Measurements from ENCODE around the gene CKAP2L. TPM values are rescaled to one million over a fixed set of nuclear protein-coding genes. Genes with fewer than 3 reads are reported as not detected.

Gene CKAP2L
- total RNA-seq, 1 donor from 2014 or later, result 2.5 TPM

DNA sequence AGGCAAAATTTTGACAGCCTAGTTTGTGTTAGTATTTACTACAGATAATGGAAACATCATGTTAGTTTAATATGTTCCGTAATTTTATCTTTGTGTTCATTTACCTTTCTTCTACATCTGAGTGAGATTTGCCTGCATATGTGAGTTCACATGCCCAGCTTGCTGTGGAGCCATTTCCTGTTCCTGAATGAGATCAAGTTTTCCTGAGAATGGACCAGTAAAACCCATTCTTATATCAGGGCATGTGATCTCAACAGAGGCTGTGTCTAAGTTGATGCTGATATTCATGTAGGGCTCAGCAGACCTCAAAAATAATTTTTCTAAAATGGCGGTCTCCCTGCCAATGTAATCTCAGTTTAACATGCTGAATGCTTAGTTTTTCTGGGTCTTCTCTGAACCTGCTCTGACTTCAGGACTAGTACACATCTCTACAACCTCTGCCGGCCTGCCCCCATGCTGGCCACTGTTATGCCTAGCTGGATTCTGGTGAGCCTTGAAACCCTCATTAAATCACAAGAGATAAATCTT is 18.8 kb upstream of the CKAP2L start:
- no peaks in the 10 kb centered on the region for H3K36me3 ChIP-seq (ENCODE audit: control insufficient read depth, insufficient read depth, low read length)
- DNase-seq (ENCODE audit: low read depth), result no peak
- TF ChIP-seq, protein P1, sequence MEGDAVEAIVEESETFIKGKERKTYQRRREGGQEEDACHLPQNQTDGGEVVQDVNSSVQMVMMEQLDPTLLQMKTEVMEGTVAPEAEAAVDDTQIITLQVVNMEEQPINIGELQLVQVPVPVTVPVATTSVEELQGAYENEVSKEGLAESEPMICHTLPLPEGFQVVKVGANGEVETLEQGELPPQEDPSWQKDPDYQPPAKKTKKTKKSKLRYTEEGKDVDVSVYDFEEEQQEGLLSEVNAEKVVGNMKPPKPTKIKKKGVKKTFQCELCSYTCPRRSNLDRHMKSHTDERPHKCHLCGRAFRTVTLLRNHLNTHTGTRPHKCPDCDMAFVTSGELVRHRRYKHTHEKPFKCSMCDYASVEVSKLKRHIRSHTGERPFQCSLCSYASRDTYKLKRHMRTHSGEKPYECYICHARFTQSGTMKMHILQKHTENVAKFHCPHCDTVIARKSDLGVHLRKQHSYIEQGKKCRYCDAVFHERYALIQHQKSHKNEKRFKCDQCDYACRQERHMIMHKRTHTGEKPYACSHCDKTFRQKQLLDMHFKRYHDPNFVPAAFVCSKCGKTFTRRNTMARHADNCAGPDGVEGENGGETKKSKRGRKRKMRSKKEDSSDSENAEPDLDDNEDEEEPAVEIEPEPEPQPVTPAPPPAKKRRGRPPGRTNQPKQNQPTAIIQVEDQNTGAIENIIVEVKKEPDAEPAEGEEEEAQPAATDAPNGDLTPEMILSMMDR (IDR thresholded peaks at IDR 0.05; ENCODE audit: insufficient read depth, low read length, poor library complexity, severe bottlenecking), result no peak
- no peak overlapping the region for H3K4me3 ChIP-seq (ENCODE audit: low read depth, low read length)
- no peaks in the 10 kb centered on the region for H3K27me3 ChIP-seq (ENCODE audit: control insufficient read depth, insufficient read depth, low read length)

DNA sequence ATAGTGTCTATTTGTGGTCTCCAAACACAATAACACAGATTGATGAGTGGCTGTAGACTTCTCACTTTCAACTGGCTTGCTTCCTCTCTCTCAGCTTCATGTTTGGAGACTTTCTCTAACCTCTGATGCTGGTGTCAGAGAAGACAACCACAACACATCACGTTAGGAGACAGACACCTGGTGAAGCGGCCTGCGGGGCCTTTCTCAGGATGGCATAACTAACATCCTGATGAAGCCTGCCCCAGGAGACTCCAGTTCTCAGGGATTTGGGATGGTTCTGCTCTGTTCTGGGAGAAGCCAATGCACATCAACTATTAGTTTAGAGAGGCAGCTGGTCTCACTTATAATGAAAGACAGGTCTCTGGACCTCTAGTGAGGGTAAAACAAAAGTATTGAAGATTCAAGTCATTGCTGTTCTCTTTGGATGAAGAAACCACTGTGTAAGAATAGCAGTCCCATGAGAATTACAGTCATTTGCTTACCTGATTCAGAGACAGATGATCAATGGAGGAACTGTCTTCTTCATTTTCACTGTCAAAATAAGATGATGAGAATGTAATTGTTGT is 17.9 kb upstream of the CKAP2L start:
- Histone ChIP-seq H3K27me3 (ENCODE audit: control insufficient read depth, insufficient read depth, low read length) (no peaks in the 10 kb centered on the region), H3K4me3 (ENCODE audit: low read depth, low read length) (no peak overlapping the region), H3K36me3 (ENCODE audit: control insufficient read depth, insufficient read depth, low read length) (no peaks in the 10 kb centered on the region)
- TF ChIP-seq, protein P1 (IDR thresholded peaks at IDR 0.05; ENCODE audit: insufficient read depth, low read length, poor library complexity, severe bottlenecking), result no peak
- no peak for DNase-seq (ENCODE audit: low read depth)

DNA sequence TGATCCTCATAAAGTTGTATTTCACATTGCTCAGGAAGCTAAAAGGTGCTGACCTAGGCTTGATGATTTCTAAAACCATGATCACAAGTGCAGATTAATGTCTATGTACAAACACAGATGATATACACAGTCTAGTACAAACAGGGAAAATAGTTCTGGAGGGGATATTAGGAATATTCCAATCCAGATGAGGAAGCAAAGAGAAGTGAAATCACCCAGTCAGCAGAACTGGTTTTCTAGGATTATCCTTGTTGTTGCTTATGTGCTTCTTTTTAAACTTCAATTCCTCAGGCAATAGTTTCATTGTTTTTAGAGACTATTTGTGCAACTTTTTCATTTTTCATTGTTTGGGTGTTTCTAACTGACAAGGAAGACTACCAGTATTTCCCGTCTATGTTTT is 15.2 kb upstream of the CKAP2L start:
- TF ChIP-seq, protein P1 (IDR thresholded peaks at IDR 0.05; ENCODE audit: insufficient read depth, low read length, poor library complexity, severe bottlenecking), result no peak
- no peaks in the 10 kb centered on the region for H3K27me3 ChIP-seq (ENCODE audit: control insufficient read depth, insufficient read depth, low read length)
- no peak overlapping the region for H3K4me3 ChIP-seq (ENCODE audit: low read depth, low read length)
- no peak for DNase-seq (ENCODE audit: low read depth)
- no peaks in the 10 kb centered on the region for H3K36me3 ChIP-seq (ENCODE audit: control insufficient read depth, insufficient read depth, low read length)

DNA sequence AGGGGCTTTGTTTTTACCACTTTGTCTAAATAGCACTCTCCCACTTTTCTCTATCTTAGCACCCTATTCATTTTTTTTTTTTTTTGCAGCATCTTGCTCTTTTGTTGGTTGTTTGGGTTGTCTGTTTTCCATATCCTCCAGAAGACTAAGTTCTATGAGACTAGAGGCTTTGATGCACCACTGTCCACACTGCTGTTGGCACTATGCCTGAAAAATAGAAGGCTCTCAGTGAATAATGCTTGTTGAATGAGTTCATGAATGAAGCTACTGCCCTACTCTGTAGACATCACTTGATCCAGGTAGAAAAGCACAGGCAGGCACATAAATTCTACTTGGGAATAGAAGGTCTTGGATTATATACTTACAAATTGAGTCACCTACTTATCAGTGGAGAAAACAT is 12.6 kb upstream of the CKAP2L start:
- Histone ChIP-seq H3K36me3 (ENCODE audit: control insufficient read depth, insufficient read depth, low read length) (no peaks in the 10 kb centered on the region), H3K4me3 (ENCODE audit: low read depth, low read length) (no peak overlapping the region), H3K27me3 (ENCODE audit: control insufficient read depth, insufficient read depth, low read length) (no peaks in the 10 kb centered on the region)
- DNase-seq (ENCODE audit: low read depth), result no peak
- TF ChIP-seq, protein P1 (IDR thresholded peaks at IDR 0.05; ENCODE audit: insufficient read depth, low read length, poor library complexity, severe bottlenecking), result no peak

DNA sequence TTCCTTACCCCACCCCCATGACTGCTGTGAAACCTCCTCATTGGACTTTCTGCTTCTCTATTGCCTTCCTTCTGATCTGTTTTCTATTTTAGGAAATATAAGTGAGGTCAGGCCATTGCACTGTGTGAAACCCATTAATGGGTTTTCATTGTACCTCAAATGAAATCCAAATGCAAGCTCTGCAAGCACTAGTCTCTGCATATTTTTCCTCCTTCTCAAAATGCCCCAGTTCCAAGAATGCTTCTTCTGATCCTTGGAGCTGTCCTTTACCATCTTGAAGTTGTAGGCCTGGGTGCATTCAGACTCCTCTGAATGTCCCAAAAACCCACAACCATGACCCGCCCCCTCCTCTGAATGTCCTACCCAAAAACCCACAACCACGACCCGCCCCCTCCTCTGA is 11.7 kb upstream of the CKAP2L start:
- H3K27me3 ChIP-seq (ENCODE audit: control insufficient read depth, insufficient read depth, low read length), result no peaks in the 10 kb centered on the region
- H3K4me3 ChIP-seq (ENCODE audit: low read depth, low read length), result no peak overlapping the region
- no peak for DNase-seq (ENCODE audit: low read depth)
- TF ChIP-seq, protein P1 (IDR thresholded peaks at IDR 0.05; ENCODE audit: insufficient read depth, low read length, poor library complexity, severe bottlenecking), result no peak
- no peaks in the 10 kb centered on the region for H3K36me3 ChIP-seq (ENCODE audit: control insufficient read depth, insufficient read depth, low read length)
